Vagina (tissue), 2 donors: ENCODE results near the gene FER1L5. TPM values are rescaled to one million over a fixed set of nuclear protein-coding genes. Genes with fewer than 3 reads are reported as not detected.

Experiments
- DNase-seq, 2 donors: peaks; one replicate each; pipeline ENCODE4 v3.0.0-alpha.2; 2017; ENCODE audit errors: extremely low spot score in 2 of 2
- H3K27ac ChIP-seq: fragments of 200-600 bp; sonication (generic); one replicate; pipeline ENCODE4 v1.5.1; 2019
- H3K27me3 ChIP-seq: fragments of 200-600 bp; sonication (generic); one replicate; pipeline ENCODE4 v1.5.1; 2019
- H3K36me3 ChIP-seq, 2 donors: fragments of 200-600 bp; sonication (generic); one replicate each; pipeline ENCODE4 v1.5.1; 2017 to 2019
- H3K4me1 ChIP-seq: fragments of 200-600 bp; sonication (generic); one replicate; pipeline ENCODE4 v1.5.1; 2019
- H3K4me3 ChIP-seq, 2 donors: fragments of 200-600 bp; sonication (generic); 1 replicate in 1 of 2; 2 replicates in 1 of 2; pipeline ENCODE4 v1.5.1; 2016 to 2019
- H3K9me3 ChIP-seq: fragments of 200-600 bp; sonication (generic); one replicate; pipeline ENCODE4 v1.5.1; 2019
- CTCF ChIP-seq, 3 experiments: fragments of 450-650 bp in 2 of 3; fragments of 200-600 bp in 1 of 3; sonication (generic) in 1 of 3; IDR thresholded peaks; one replicate each; pipeline ENCODE4 v1.5.1; 2017 to 2019; ENCODE audit warnings: antibody characterized with exemption in 3 of 3, mild to moderate bottlenecking in 2 of 3, moderate library complexity in 2 of 3
- POLR2A ChIP-seq, 2 donors: fragments of 450-650 bp; IDR thresholded peaks; one replicate each; pipeline ENCODE4 v1.6.1; 2017; ENCODE audit warnings: antibody characterized with exemption in 2 of 2, mild to moderate bottlenecking in 2 of 2, moderate library complexity in 2 of 2
- POLR2AphosphoS5 ChIP-seq, 2 donors: sonication (generic); formaldehyde crosslinking; IDR thresholded peaks; one replicate each; pipeline ENCODE4 v1.9.0; 2017; ENCODE audit warnings: antibody characterized with exemption in 2 of 2, mild to moderate bottlenecking in 2 of 2, low read depth in 1 of 2; ENCODE audit not compliant: insufficient read depth in 1 of 2
- intact Hi-C: fragments of 100-400 bp; cut with DNase I; formaldehyde crosslinking; loops from one replicate; pipeline ENCODE4 v1.15.1; 2023
- total RNA-seq: library from RNA; depleted of rRNA; stranded (reverse); fragments of >200 nt; gene quantifications from one replicate; pipeline ENCODE4 v1.2.3, GENCODE V29; 2016

FER1L5 gene
- total RNA-seq, 1 donor from 2014 or later, result 0.74 TPM

- no peak for DNase-seq
- no peak overlapping the region for H3K4me3 ChIP-seq
- H3K9me3 ChIP-seq, result no peaks in the 10 kb centered on the region
- peaks cover 34% of the 10 kb centered on the region for H3K4me1 ChIP-seq
- H3K27me3 ChIP-seq, result no peaks in the 10 kb centered on the region
- peaks cover 0 to 7% of the 10 kb centered on the region in 2 donors for H3K36me3 ChIP-seq
- TF ChIP-seq POLR2AphosphoS5 (IDR thresholded peaks at IDR 0.05; ENCODE audit: insufficient read depth in 1 of 2, low read depth in 1 of 2) (no peak), CTCF (IDR thresholded peaks at IDR 0.05) (no peak), POLR2A (IDR thresholded peaks at IDR 0.05) (no peak)
- intact Hi-C loops, result no loop called here
- H3K27ac ChIP-seq, result no peak overlapping the region
Measured at GRCh38 chr2:96623116-96623515, 19.4 kb upstream of the FER1L5 start.

- H3K36me3 ChIP-seq, result peaks cover 0 to 33% of the 10 kb centered on the region in 2 donors
- no peaks in the 10 kb centered on the region for H3K27me3 ChIP-seq
- peak overlapping the region; percentile 10 for H3K27ac ChIP-seq
- H3K4me3 ChIP-seq, result no peak overlapping the region
- peaks cover 36% of the 10 kb centered on the region for H3K4me1 ChIP-seq
- intact Hi-C loops, result no loop called here
- no peaks in the 10 kb centered on the region for H3K9me3 ChIP-seq
- DNase-seq, result no peak
- no peak for TF ChIP-seq CTCF (IDR thresholded peaks at IDR 0.05)
- no peak for TF ChIP-seq POLR2A (IDR thresholded peaks at IDR 0.05)
- TF ChIP-seq POLR2AphosphoS5 (IDR thresholded peaks at IDR 0.05; ENCODE audit: insufficient read depth in 1 of 2, low read depth in 1 of 2), result no peak
Measured at GRCh38 chr2:96625571-96626552, 16.7 kb upstream of the FER1L5 start.

- no peak overlapping the region for H3K4me3 ChIP-seq
- peak overlapping the region; percentile 10 for H3K27ac ChIP-seq
- TF ChIP-seq CTCF (IDR thresholded peaks at IDR 0.05) (no peak), POLR2A (IDR thresholded peaks at IDR 0.05) (no peak), POLR2AphosphoS5 (IDR thresholded peaks at IDR 0.05; ENCODE audit: insufficient read depth in 1 of 2, low read depth in 1 of 2) (no peak)
- no peaks in the 10 kb centered on the region for H3K27me3 ChIP-seq
- H3K9me3 ChIP-seq, result no peaks in the 10 kb centered on the region
- peaks cover 0 to 39% of the 10 kb centered on the region in 2 donors for H3K36me3 ChIP-seq
- H3K4me1 ChIP-seq, result peaks cover 36% of the 10 kb centered on the region
- intact Hi-C loops, result no loop called here
- DNase-seq, result no peak
Measured at GRCh38 chr2:96626553-96626942, 16.0 kb upstream of the FER1L5 start.

GRCh38 chr2:96631804-96632435, 10.6 kb upstream of the FER1L5 start:
- Histone ChIP-seq H3K27ac (no peak overlapping the region), H3K4me3 (no peak overlapping the region), H3K4me1 (peaks cover 58% of the 10 kb centered on the region), H3K27me3 (no peaks in the 10 kb centered on the region), H3K36me3 (peaks cover 0 to 54% of the 10 kb centered on the region in 2 donors), H3K9me3 (no peaks in the 10 kb centered on the region)
- TF ChIP-seq POLR2AphosphoS5 (IDR thresholded peaks at IDR 0.05; ENCODE audit: insufficient read depth in 1 of 2, low read depth in 1 of 2) (no peak), CTCF (IDR thresholded peaks at IDR 0.05) (no peak), POLR2A (IDR thresholded peaks at IDR 0.05) (no peak)
- no peak for DNase-seq
- intact Hi-C loops, result loop anchor here (10.0 kb wide), 4 partner anchors 97 to 223 kb away; partner anchors contain the start of genes ANKRD39, ARID5A and CNNM4
